Measurements from ENCODE around the gene CHCT1. TPM values are rescaled to one million over a fixed set of nuclear protein-coding genes. Genes with fewer than 3 reads are reported as not detected.

CHCT1 gene
- polyA plus RNA-seq, 1 donor (not counting 4 experiments of a cell fraction or from before 2014, with no cell fraction given) = not detected

- dilution Hi-C loops (cut with MboI; ENCODE audit: extremely low pct_ligation_motif_present, low sequenced_read_pairs) = no loop called here
- H3K9me3 ChIP-seq (ENCODE audit: control insufficient read depth, low read depth, low read length) = no peaks in the 10 kb centered on the region
- H3K36me3 ChIP-seq (ENCODE audit: control insufficient read depth in 2 of 2, extremely low read depth in 1 of 2, insufficient read depth in 2 of 2, low read length in 2 of 2) = no peaks in the 10 kb centered on the region
- H3K79me2 ChIP-seq (ENCODE audit: control insufficient read depth, insufficient read depth, low read length) = no peaks in the 10 kb centered on the region
- H2AFZ ChIP-seq (ENCODE audit: control insufficient read depth, low read length) = no peak overlapping the region
- no peak overlapping the region for H3K9ac ChIP-seq (ENCODE audit: control insufficient read depth, extremely low read depth, insufficient read depth, low read length)
- DNase-seq (ENCODE audit: low read depth, low spot score) = no peak
- no peak overlapping the region for H3K4me2 ChIP-seq (ENCODE audit: control insufficient read depth, extremely low read depth, insufficient read depth, low read depth, low read length)
- no peaks in the 10 kb centered on the region for H4K20me1 ChIP-seq (ENCODE audit: control insufficient read depth, extremely low read depth, insufficient read depth, low read length)
- H3K4me3 ChIP-seq (ENCODE audit: control insufficient read depth in 2 of 3, extremely low read depth in 1 of 3, insufficient read depth in 2 of 3, low read depth in 1 of 3, low read length in 3 of 3) = no peak overlapping the region
- TF ChIP-seq, protein P1, sequence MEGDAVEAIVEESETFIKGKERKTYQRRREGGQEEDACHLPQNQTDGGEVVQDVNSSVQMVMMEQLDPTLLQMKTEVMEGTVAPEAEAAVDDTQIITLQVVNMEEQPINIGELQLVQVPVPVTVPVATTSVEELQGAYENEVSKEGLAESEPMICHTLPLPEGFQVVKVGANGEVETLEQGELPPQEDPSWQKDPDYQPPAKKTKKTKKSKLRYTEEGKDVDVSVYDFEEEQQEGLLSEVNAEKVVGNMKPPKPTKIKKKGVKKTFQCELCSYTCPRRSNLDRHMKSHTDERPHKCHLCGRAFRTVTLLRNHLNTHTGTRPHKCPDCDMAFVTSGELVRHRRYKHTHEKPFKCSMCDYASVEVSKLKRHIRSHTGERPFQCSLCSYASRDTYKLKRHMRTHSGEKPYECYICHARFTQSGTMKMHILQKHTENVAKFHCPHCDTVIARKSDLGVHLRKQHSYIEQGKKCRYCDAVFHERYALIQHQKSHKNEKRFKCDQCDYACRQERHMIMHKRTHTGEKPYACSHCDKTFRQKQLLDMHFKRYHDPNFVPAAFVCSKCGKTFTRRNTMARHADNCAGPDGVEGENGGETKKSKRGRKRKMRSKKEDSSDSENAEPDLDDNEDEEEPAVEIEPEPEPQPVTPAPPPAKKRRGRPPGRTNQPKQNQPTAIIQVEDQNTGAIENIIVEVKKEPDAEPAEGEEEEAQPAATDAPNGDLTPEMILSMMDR (optimal IDR thresholded peaks at IDR 0.05 in 1 of 3, IDR thresholded peaks at IDR 0.05 in 1 of 3, conservative IDR thresholded peaks at IDR 0.05 in 1 of 3; ENCODE audit: extremely low read depth in 1 of 3, insufficient read depth in 2 of 3, low read length in 3 of 3) = no peak
- no peak for TF ChIP-seq EZH2 (IDR thresholded peaks at IDR 0.05; ENCODE audit: low read length)
- no peak overlapping the region for H3K27ac ChIP-seq (ENCODE audit: control insufficient read depth, insufficient read depth, low read length)
- H3K27me3 ChIP-seq (ENCODE audit: control insufficient read depth, extremely low read depth, insufficient read depth, low read length) = no peaks in the 10 kb centered on the region
- H3K4me1 ChIP-seq (ENCODE audit: control insufficient read depth, extremely low read depth, insufficient read depth, low read length) = no peaks in the 10 kb centered on the region
- FAIRE-seq = no peak
- no peaks in the 10 kb centered on the region for H3K9me1 ChIP-seq (ENCODE audit: control insufficient read depth, extremely low read depth, insufficient read depth, low read length)
These were observed 9.6 kb upstream of the CHCT1 start for GRCh38 chr17:60412701-60413100.

GRCh38 chr17:60415146-60415545 lies 7.1 kb upstream of the CHCT1 start:
- TF ChIP-seq EZH2 (IDR thresholded peaks at IDR 0.05; ENCODE audit: low read length) = no peak
- TF ChIP-seq, protein P1 (optimal IDR thresholded peaks at IDR 0.05 in 1 of 3, IDR thresholded peaks at IDR 0.05 in 1 of 3, conservative IDR thresholded peaks at IDR 0.05 in 1 of 3; ENCODE audit: extremely low read depth in 1 of 3, insufficient read depth in 2 of 3, low read length in 3 of 3) = no peak
- no peaks in the 10 kb centered on the region for H3K79me2 ChIP-seq (ENCODE audit: control insufficient read depth, insufficient read depth, low read length)
- no peak for DNase-seq (ENCODE audit: low read depth, low spot score)
- no peak overlapping the region for H3K4me3 ChIP-seq (ENCODE audit: control insufficient read depth in 2 of 3, extremely low read depth in 1 of 3, insufficient read depth in 2 of 3, low read depth in 1 of 3, low read length in 3 of 3)
- H3K27me3 ChIP-seq (ENCODE audit: control insufficient read depth, extremely low read depth, insufficient read depth, low read length) = no peaks in the 10 kb centered on the region
- no peaks in the 10 kb centered on the region for H3K36me3 ChIP-seq (ENCODE audit: control insufficient read depth in 2 of 2, extremely low read depth in 1 of 2, insufficient read depth in 2 of 2, low read length in 2 of 2)
- no peaks in the 10 kb centered on the region for H3K4me1 ChIP-seq (ENCODE audit: control insufficient read depth, extremely low read depth, insufficient read depth, low read length)
- H3K4me2 ChIP-seq (ENCODE audit: control insufficient read depth, extremely low read depth, insufficient read depth, low read depth, low read length) = no peak overlapping the region
- no peak overlapping the region for H3K27ac ChIP-seq (ENCODE audit: control insufficient read depth, insufficient read depth, low read length)
- FAIRE-seq = no peak
- H4K20me1 ChIP-seq (ENCODE audit: control insufficient read depth, extremely low read depth, insufficient read depth, low read length) = no peaks in the 10 kb centered on the region
- no peak overlapping the region for H2AFZ ChIP-seq (ENCODE audit: control insufficient read depth, low read length)
- dilution Hi-C loops (cut with MboI; ENCODE audit: extremely low pct_ligation_motif_present, low sequenced_read_pairs) = no loop called here
- no peak overlapping the region for H3K9ac ChIP-seq (ENCODE audit: control insufficient read depth, extremely low read depth, insufficient read depth, low read length)
- H3K9me3 ChIP-seq (ENCODE audit: control insufficient read depth, low read depth, low read length) = no peaks in the 10 kb centered on the region
- no peaks in the 10 kb centered on the region for H3K9me1 ChIP-seq (ENCODE audit: control insufficient read depth, extremely low read depth, insufficient read depth, low read length)

Measured in keratinocyte (primary cell).